Fibroblast of lung (primary cell): Measurements from ENCODE around the gene TMEM132D. TPM values are rescaled to one million over a fixed set of nuclear protein-coding genes. Genes with fewer than 3 reads are reported as not detected.

ENCODE experiments used
- DNase-seq, 2 donors: peaks; one replicate each; pipeline versions ENCODE4 v3.0.0 to v3.0.0-alpha.2; 2010; ENCODE audit warnings: low read depth in 2 of 2
- H2AFZ ChIP-seq: 2 replicates; pipeline ENCODE4 v1.5.1; 2012; ENCODE audit warnings: low read length, control low read depth, inconsistent platforms
- H3K27ac ChIP-seq: 2 replicates; pipeline ENCODE4 v1.5.1; 2011; ENCODE audit warnings: low read length, control low read depth; ENCODE audit not compliant: insufficient read depth
- H3K27me3 ChIP-seq: 2 replicates; pipeline ENCODE4 v1.5.1; 2011; ENCODE audit warnings: mild to moderate bottlenecking, low read length; ENCODE audit not compliant: control insufficient read depth, insufficient read depth
- H3K36me3 ChIP-seq: 2 replicates; pipeline ENCODE4 v1.5.1; 2011; ENCODE audit warnings: low read length; ENCODE audit not compliant: control insufficient read depth, insufficient read depth
- H3K4me1 ChIP-seq: 2 replicates; pipeline ENCODE4 v1.5.1; 2011; ENCODE audit warnings: low read length; ENCODE audit not compliant: control insufficient read depth, insufficient read depth; ENCODE audit errors: extremely low read depth
- H3K4me2 ChIP-seq: 2 replicates; pipeline ENCODE4 v1.5.1; 2011; ENCODE audit warnings: low read length, control low read depth; ENCODE audit not compliant: insufficient read depth; ENCODE audit errors: extremely low read depth
- H3K4me3 ChIP-seq, 4 experiments: fragments of 200-600 bp in 1 of 4; sonication (generic) in 1 of 4; replicated peaks in 1 of 4; 2 replicates each; pipeline ENCODE4 v1.5.1; 2011 to 2016; ENCODE audit warnings: low read length in 4 of 4, low read depth in 3 of 4, mild to moderate bottlenecking in 3 of 4, control low read depth in 2 of 4, inconsistent platforms in 1 of 4, mixed read lengths in 1 of 4; ENCODE audit not compliant: insufficient read depth in 1 of 4; ENCODE audit errors: control extremely low read depth in 1 of 4
- H3K79me2 ChIP-seq: 2 replicates; pipeline ENCODE4 v1.5.1; 2012; ENCODE audit warnings: mild to moderate bottlenecking, low read length, inconsistent platforms; ENCODE audit not compliant: control insufficient read depth, insufficient read depth
- H3K9ac ChIP-seq: 2 replicates; pipeline ENCODE4 v1.5.1; 2011; ENCODE audit warnings: mild to moderate bottlenecking, low read length, control low read depth; ENCODE audit not compliant: insufficient read depth
- H3K9me3 ChIP-seq: 2 replicates; pipeline ENCODE4 v1.5.1; 2012; ENCODE audit warnings: low read depth, low read length; ENCODE audit not compliant: control insufficient read depth, insufficient read depth
- H4K20me1 ChIP-seq: 2 replicates; pipeline ENCODE4 v1.5.1; 2011; ENCODE audit warnings: low read length; ENCODE audit not compliant: control insufficient read depth, insufficient read depth; ENCODE audit errors: extremely low read depth
- CTCF ChIP-seq, 2 donors: IDR thresholded peaks in 1 of 2; conservative IDR thresholded peaks in 1 of 2; 1 replicate in 1 of 2; 2 replicates in 1 of 2; pipeline ENCODE4 v1.5.1; 2011 to 2012; ENCODE audit warnings: low read length in 2 of 2, control low read depth in 1 of 2, inconsistent platforms in 1 of 2, low read depth in 1 of 2, mild to moderate bottlenecking in 1 of 2
- EZH2 ChIP-seq: IDR thresholded peaks from 2 replicates; pipeline ENCODE4 v1.5.1; 2012; ENCODE audit warnings: low read length, control low read depth, mild to moderate bottlenecking; ENCODE audit errors: missing control alignments
- polyA plus RNA-seq, 2 donors: library from polyadenylated mRNA; depleted of rRNA in 1 of 2; stranded (reverse) in 1 of 2; unstranded in 1 of 2; fragments of >200 nt; gene quantifications; 2 replicates each; pipeline ENCODE4 v1.2.1, GENCODE V29; 2011 to 2012; ENCODE audit warnings: missing spikeins in 1 of 2
- total RNA-seq: library from RNA; depleted of rRNA; stranded (reverse); fragments of >200 nt; gene quantifications from 2 replicates; pipeline ENCODE4 v1.2.1, GENCODE V29; 2014

TMEM132D gene
- total and polyA plus RNA-seq, 2 donors (not counting 1 experiment from before 2014, with no cell fraction given), result not detected

GRCh38 chr12:129532082-129532481 lies 371.7 kb downstream of the TMEM132D start:
- no peak overlapping the region for H3K4me2 ChIP-seq

DNA sequence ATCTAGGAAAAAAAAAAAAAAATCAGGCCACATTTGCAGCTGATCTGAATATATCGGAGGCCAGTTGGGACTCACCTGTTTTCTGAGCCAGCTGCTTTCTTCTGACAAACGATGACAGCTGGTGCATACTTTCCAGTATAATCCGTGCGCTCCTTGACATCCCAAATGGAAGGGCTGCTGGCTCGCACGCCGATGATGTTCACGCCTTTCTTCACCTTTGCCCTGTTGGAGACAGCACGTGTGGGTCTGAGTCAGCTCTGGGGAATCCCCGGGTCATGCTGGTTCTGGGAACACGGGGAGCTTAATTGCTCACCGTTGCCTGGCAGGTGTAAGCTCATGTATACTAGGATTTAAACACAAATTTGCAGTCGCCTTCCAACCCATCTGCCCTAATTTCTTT lies 372.8 kb downstream of the TMEM132D start:
- Histone ChIP-seq H3K4me1 (no peaks in the 10 kb centered on the region), H4K20me1 (no peaks in the 10 kb centered on the region), H3K4me2 (no peak overlapping the region), H3K79me2 (no peaks in the 10 kb centered on the region), H3K9me3 (no peaks in the 10 kb centered on the region), H3K36me3 (no peaks in the 10 kb centered on the region), H3K27me3 (no peaks in the 10 kb centered on the region), H3K27ac (no peak overlapping the region), H3K9ac (no peak overlapping the region), H3K4me3 (no peak overlapping the region), H2AFZ (no peak overlapping the region)
- no peak for DNase-seq
- TF ChIP-seq CTCF (conservative IDR thresholded peaks at IDR 0.05 in 1 of 2, IDR thresholded peaks at IDR 0.05 in 1 of 2; ENCODE audit: low read depth in 1 of 2, low read length in 2 of 2), result no peak
- TF ChIP-seq EZH2, result no peak

More at GRCh38 chr12:129532082-129532481, 371.7 kb downstream of the TMEM132D start:
- no peaks in the 10 kb centered on the region for H3K79me2 ChIP-seq
- TF ChIP-seq CTCF (conservative IDR thresholded peaks at IDR 0.05 in 1 of 2, IDR thresholded peaks at IDR 0.05 in 1 of 2; ENCODE audit: low read depth in 1 of 2, low read length in 2 of 2), result no peak
- no peak for TF ChIP-seq EZH2
- no peak for DNase-seq
- no peak overlapping the region for H2AFZ ChIP-seq
- H3K27ac ChIP-seq, result no peak overlapping the region
- no peak overlapping the region for H3K4me3 ChIP-seq
- H3K9me3 ChIP-seq, result no peaks in the 10 kb centered on the region
- H3K36me3 ChIP-seq, result no peaks in the 10 kb centered on the region
- H4K20me1 ChIP-seq, result no peaks in the 10 kb centered on the region
- H3K27me3 ChIP-seq, result no peaks in the 10 kb centered on the region
- no peak overlapping the region for H3K9ac ChIP-seq
- H3K4me1 ChIP-seq, result no peaks in the 10 kb centered on the region

- DNase-seq, result no peak
- H2AFZ ChIP-seq, result no peak overlapping the region
- no peaks in the 10 kb centered on the region for H3K9me3 ChIP-seq
- TF ChIP-seq EZH2 (no peak), CTCF (conservative IDR thresholded peaks at IDR 0.05 in 1 of 2, IDR thresholded peaks at IDR 0.05 in 1 of 2; ENCODE audit: low read depth in 1 of 2, low read length in 2 of 2) (no peak)
- H3K36me3 ChIP-seq, result no peaks in the 10 kb centered on the region
- no peaks in the 10 kb centered on the region for H3K79me2 ChIP-seq
- no peak overlapping the region for H3K9ac ChIP-seq
- H3K4me3 ChIP-seq, result no peak overlapping the region
- H3K4me2 ChIP-seq, result no peak overlapping the region
- no peaks in the 10 kb centered on the region for H3K4me1 ChIP-seq
- no peaks in the 10 kb centered on the region for H4K20me1 ChIP-seq
- no peaks in the 10 kb centered on the region for H3K27me3 ChIP-seq
- H3K27ac ChIP-seq, result no peak overlapping the region
Measured at GRCh38 chr12:129530517-129530916, 373.3 kb downstream of the TMEM132D start.
